GM21526 (cell line): Measurements from ENCODE around the gene RFT1.

ENCODE experiments used
- ATAC-seq: cut with Tn5 transposase; IDR thresholded peaks from one replicate; pipeline ENCODE4 v1.9.1; 2021; ENCODE audit warnings: moderate library complexity; ENCODE audit not compliant: unreplicated experiment, low FRiP score

Gene RFT1

DNA sequence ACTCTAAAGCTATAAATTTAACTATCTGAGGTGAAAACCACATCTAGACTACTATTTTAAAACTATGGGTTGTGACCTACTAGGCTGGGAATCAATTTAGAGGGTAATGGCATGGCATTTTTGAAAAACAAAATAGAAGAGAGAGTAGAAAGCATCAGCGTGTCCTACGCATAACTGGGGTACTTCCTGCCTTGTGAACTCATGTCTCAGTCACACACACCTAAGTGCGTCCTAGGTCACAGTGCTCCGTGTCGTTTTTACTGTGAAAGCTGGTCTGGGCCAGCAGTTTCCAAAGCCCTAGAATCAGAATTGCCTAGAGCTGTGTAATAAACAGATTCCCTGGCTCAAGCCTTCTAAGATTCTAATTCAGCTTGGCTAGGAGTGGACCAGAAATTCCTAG, 32.3 kb downstream of the RFT1 start:
- ATAC-seq, result no peak

GRCh38 chr3:53092942-53093341, 37.3 kb downstream of the RFT1 start:
- ATAC-seq, result no peak

DNA sequence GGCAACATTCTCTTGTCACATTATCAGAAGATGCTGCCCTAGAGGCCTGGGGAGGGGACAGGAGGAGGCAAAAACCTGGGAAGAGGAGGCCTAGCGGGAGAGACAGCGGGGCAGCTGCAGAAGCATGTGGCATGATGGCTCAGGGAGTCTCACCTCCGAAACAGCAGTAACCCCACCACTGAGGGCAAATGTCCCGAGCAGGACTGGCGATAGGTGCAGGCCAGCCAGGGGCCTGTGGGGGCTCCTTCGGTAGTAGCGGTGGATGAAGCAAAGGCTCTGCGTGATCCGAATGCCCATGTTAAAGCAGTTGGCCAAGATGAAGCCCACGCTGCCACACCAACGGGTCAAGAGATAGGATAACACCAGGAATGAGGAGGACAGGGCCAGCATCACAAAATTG, 38.0 kb downstream of the RFT1 start:
- no peak for ATAC-seq

DNA sequence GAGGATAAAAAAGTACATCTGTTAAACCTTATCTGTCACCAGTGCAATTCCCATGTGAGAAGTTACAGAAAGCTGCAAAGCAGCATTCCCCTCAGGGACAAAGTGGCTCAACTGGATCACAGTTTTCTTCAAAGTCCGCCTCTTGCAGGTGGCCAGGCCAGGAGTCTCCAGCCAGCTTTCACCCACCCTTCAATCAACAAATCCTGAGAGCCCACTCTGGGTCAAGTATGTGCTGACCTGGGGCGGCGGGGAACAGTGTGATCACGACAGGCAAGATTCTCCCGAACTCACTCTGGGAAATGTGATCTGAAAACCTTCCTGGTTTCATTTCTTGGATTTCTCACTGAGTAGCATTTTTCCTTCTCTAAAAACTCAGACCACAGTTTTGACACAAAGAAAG, 39.2 kb downstream of the RFT1 start:
- ATAC-seq, result no peak

GRCh38 chr3:53089511-53089910, 40.7 kb downstream of the RFT1 start:
- no peak for ATAC-seq

DNA sequence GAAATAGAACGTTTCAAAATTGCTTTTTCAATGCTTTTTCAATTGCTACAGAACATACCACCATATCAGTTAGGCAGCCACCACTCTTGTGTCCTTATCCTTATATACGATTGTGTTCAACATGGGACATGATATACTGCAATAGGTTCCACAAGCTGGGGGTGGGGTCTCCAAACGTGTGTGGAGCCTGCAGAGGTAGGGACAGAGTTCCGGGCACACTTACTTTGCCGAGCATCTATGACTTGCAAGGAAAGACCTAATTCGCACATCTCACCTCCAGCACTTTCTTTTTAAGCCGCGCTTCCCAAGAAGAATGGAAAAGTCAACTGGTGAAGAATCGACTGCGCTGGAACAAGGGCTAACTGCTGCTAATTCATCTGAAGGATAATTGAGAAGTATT, 44.8 kb downstream of the RFT1 start:
- no peak for ATAC-seq

- no peak for ATAC-seq
Observed at GRCh38 chr3:53084310-53085001, 45.8 kb downstream of the RFT1 start.

- ATAC-seq, result no peak
Observed at GRCh38 chr3:53083949-53084309, 46.3 kb downstream of the RFT1 start.

DNA sequence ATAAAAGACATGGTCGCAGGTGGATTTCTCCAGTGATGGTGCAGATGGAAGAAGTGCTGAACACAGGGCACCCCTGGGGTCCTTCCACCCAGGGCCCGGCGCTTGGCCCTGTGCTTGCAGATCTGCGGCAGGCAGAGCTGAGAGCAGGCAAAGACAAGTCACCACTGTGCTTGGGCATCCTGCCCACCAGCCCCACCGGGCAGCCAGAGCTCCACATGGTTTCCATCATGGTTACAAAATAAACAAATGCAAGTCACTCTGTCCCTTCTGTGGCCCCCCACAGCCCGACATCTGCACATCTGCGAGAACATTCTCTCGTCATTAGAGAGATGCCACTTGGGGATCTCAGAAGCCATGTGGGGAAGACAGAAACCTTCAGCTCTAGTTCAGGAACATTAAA, 46.7 kb downstream of the RFT1 start:
- ATAC-seq, result no peak

- no peak for ATAC-seq
Observed at GRCh38 chr3:53082736-53083135, 47.5 kb downstream of the RFT1 start.

- ATAC-seq, result no peak
Observed at GRCh38 chr3:53081318-53081717, 48.9 kb downstream of the RFT1 start.

GRCh38 chr3:53080612-53081205, 49.5 kb downstream of the RFT1 start:
- no peak for ATAC-seq

DNA sequence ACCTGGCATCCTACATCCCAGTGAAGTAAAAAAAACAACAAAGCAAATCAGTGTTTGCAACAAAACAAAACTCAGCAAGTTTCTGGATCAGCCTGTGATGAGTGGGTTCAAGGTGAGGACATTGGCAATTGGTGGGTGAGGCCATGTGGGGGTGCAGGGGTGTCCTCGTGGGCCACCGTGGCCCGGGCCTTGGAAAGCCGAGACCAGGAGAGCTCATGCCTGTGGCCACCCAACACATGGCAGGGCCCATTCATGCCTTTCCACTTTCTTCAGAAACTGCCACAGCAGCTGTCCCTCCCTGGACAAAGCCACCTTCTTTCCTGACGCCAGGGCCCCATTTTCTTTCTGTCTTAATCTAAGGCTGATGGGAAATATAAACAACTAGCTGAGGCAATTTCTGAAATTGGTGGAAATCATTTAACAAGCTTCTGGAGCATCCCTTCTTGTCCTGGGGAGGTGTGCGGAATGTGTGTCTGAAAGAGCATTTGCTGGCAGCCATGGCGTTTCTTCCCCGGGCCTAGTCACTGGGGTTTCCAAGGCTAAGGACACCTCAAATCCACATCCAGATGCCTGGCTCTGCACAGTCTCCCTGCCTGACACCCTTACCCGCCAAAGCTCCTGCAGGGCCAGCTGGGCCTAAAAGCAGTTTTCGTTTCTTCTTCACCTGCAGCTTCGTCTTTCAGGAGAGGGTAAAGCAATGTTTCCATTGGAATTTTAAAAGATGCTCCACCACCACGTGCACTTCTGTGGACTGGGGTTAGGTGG, 50.3 kb downstream of the RFT1 start:
- no peak for ATAC-seq

GRCh38 chr3:53079147-53079546, 51.1 kb downstream of the RFT1 start:
- ATAC-seq, result no peak

GRCh38 chr3:53078656-53079055, 51.6 kb downstream of the RFT1 start:
- no peak for ATAC-seq

DNA sequence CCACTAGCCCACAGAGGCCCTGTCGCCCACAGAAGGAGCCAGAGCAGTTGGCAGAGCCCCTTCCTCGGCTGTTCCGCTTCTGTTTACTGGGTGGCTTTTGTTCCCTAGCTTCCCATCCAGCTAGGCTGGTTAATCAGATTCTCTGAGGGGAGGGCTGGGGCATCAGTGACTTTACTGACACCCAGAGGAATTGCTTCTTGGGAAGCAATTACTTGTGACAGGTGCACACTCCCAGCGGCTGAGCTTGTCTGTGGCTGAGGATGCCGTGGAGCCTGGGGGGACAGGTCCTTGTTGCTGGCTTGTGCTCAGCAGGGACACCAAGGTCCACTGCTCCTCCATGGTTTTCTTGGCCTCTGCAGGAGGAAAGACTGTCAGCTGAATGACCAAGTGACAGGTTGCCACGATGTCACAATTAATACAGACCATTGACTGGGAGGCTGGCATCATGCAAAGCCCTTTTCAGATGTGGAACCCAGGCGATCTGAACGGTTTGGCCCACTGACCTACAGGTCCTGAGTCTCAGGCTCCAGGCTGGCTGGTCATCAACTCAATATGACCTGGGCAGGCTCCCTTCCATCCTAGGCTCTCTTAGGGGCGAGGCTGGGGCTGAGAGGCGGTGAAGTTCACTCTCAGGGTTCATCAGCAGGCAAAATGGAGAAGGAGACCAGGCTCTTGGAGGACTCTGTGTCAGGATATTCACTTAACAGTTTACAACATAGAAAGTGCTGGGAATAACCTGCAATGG, 52.6 kb downstream of the RFT1 start:
- ATAC-seq, result no peak

GRCh38 chr3:53075743-53076140, 54.5 kb downstream of the RFT1 start:
- no peak for ATAC-seq

- ATAC-seq, result no peak
Observed at GRCh38 chr3:53074761-53075742, 55.2 kb downstream of the RFT1 start.

GRCh38 chr3:53074366-53074696, 55.9 kb downstream of the RFT1 start:
- no peak for ATAC-seq
